IMR-90 (cell line): ENCODE data around the gene ETV6. TPM values are rescaled to one million over a fixed set of nuclear protein-coding genes. Genes with fewer than 3 reads are reported as not detected.
A peak's percentile ranks its signal among the peaks of the same experiment; 100 is the strongest.

Source experiments
- ATAC-seq: fragments of 200-7000 bp; cut with Tn5 transposase; 2 replicates; pipeline ENCODE4 v1.9.1; 2020; ENCODE audit warnings: low read depth, mild to moderate bottlenecking, moderate library complexity
- BruUV-seq: library from RNA; stranded (reverse); fragments of 400-500 nt; replicated peaks from 2 replicates; lab custom pipeline; 2021; lab: Mats Ljungman, UMichigan
- CTCF ChIA-PET: fragments of 300-600 bp; formaldehyde crosslinking; extraction: SDS; loops from one replicate; lab custom pipeline; 2021; ENCODE audit warnings: antibody characterized with exemption; lab: Yijun Ruan, JAX
- POLR2A ChIA-PET: fragments of 300-600 bp; sonication (Branson Sonifier 250); formaldehyde crosslinking; loops from one replicate; lab custom pipeline; 2022; ENCODE audit warnings: antibody characterized with exemption; ENCODE audit not compliant: unreplicated experiment; lab: Charles Lee
- DNase-seq: peaks from one replicate; pipeline ENCODE4 v3.0.0; 2013
- H2AFZ ChIP-seq: replicated peaks from 2 replicates; pipeline ENCODE3; 2013; ENCODE audit warnings: low read length, mild to moderate bottlenecking; ENCODE audit not compliant: poor library complexity
- H2AK5ac ChIP-seq: 2 replicates; pipeline ENCODE4 v1.6.1; 2013; ENCODE audit warnings: low read depth, low read length, inconsistent platforms
- H2AK9ac ChIP-seq: replicated peaks from 2 replicates; pipeline ENCODE3; 2013; ENCODE audit warnings: mild to moderate bottlenecking, low read depth, low read length, moderate library complexity; ENCODE audit not compliant: poor library complexity
- H2BK120ac ChIP-seq: 2 replicates; pipeline ENCODE4 v1.6.1; 2013; ENCODE audit warnings: low read depth, low read length, inconsistent platforms
- H2BK15ac ChIP-seq: 3 replicates; pipeline ENCODE4 v1.6.1; 2013; ENCODE audit warnings: low read depth, low read length, inconsistent platforms
- H2BK20ac ChIP-seq: 2 replicates; pipeline ENCODE4 v1.6.1; 2013; ENCODE audit warnings: low read depth, mild to moderate bottlenecking, inconsistent platforms, low read length, moderate library complexity
- H2BK5ac ChIP-seq: 2 replicates; pipeline ENCODE4 v1.6.1; 2013; ENCODE audit warnings: mild to moderate bottlenecking, low read depth, low read length, inconsistent platforms; ENCODE audit not compliant: poor library complexity, severe bottlenecking
- H3K14ac ChIP-seq: replicated peaks from 2 replicates; pipeline ENCODE4 v1.6.1; 2013; ENCODE audit warnings: low read depth, low read length, inconsistent platforms
- H3K18ac ChIP-seq: 2 replicates; pipeline ENCODE4 v1.6.1; 2013; ENCODE audit warnings: low read depth, low read length, control low read depth
- H3K23ac ChIP-seq: 2 replicates; pipeline ENCODE4 v1.6.1; 2013; ENCODE audit warnings: low read depth, low read length, inconsistent platforms
- H3K27ac ChIP-seq: 2 replicates; pipeline ENCODE4 v1.5.1; 2013; ENCODE audit warnings: mild to moderate bottlenecking, control low read depth, low read length; ENCODE audit not compliant: insufficient read depth
- H3K27me3 ChIP-seq: 2 replicates; pipeline ENCODE4 v1.6.1; 2013; ENCODE audit warnings: low read length; ENCODE audit not compliant: control insufficient read depth, insufficient read depth
- H3K36me3 ChIP-seq: 2 replicates; pipeline ENCODE4 v1.6.1; 2013; ENCODE audit warnings: low read length, mixed read lengths; ENCODE audit not compliant: control insufficient read depth, insufficient read depth
- H3K4ac ChIP-seq: 2 replicates; pipeline ENCODE4 v1.6.1; 2013; ENCODE audit warnings: low read depth, low read length, inconsistent platforms
- H3K4me1 ChIP-seq: 2 replicates; pipeline ENCODE4 v1.6.1; 2013; ENCODE audit warnings: low read length, mixed read lengths; ENCODE audit not compliant: control insufficient read depth, insufficient read depth
- H3K4me2 ChIP-seq: 2 replicates; pipeline ENCODE4 v1.6.1; 2013; ENCODE audit warnings: low read depth, mild to moderate bottlenecking, control low read depth, low read length, moderate library complexity
- H3K4me3 ChIP-seq: 2 replicates; pipeline ENCODE4 v1.5.1; 2013; ENCODE audit warnings: low read depth, mild to moderate bottlenecking, control low read depth, low read length, moderate library complexity; ENCODE audit not compliant: insufficient read depth
- H3K56ac ChIP-seq: 2 replicates; pipeline ENCODE4 v1.6.1; 2013; ENCODE audit warnings: low read length, inconsistent platforms; ENCODE audit not compliant: insufficient read depth; ENCODE audit errors: extremely low read depth
- H3K79me1 ChIP-seq, 2 experiments: 2 replicates each; pipeline ENCODE4 v1.6.1; 2013; ENCODE audit warnings: low read length in 2 of 2, inconsistent platforms in 1 of 2, low read depth in 1 of 2
- H3K9ac ChIP-seq: 2 replicates; pipeline ENCODE4 v1.6.1; 2013; ENCODE audit warnings: low read depth, low read length, control low read depth
- H3K9me1 ChIP-seq: 2 replicates; pipeline ENCODE4 v1.6.1; 2013; ENCODE audit warnings: low read length, inconsistent platforms; ENCODE audit not compliant: insufficient read depth
- H3K9me3 ChIP-seq: 2 replicates; pipeline ENCODE4 v1.6.1; 2013; ENCODE audit warnings: low read length; ENCODE audit not compliant: control insufficient read depth, insufficient read depth
- H4K20me1 ChIP-seq: 2 replicates; pipeline ENCODE4 v1.6.1; 2013; ENCODE audit warnings: low read length, inconsistent platforms; ENCODE audit not compliant: insufficient read depth
- H4K5ac ChIP-seq: 2 replicates; pipeline ENCODE4 v1.6.1; 2013; ENCODE audit warnings: mild to moderate bottlenecking, low read depth, low read length, control low read depth
- H4K8ac ChIP-seq, 2 experiments: 2 replicates each; pipeline ENCODE4 v1.6.1; 2013; ENCODE audit warnings: low read depth in 2 of 2, low read length in 2 of 2, control low read depth in 1 of 2, inconsistent platforms in 1 of 2
- H4K91ac ChIP-seq: 2 replicates; pipeline ENCODE4 v1.6.1; 2013; ENCODE audit warnings: low read depth, low read length, inconsistent platforms; ENCODE audit not compliant: insufficient read depth
- CEBPB ChIP-seq: IDR thresholded peaks from 2 replicates; pipeline ENCODE4 v1.6.1; 2012; ENCODE audit warnings: low read depth, low read length, improper control_type of control experiment
- CHD1 ChIP-seq: IDR thresholded peaks from 2 replicates; pipeline ENCODE4 v1.6.1; 2012; ENCODE audit warnings: low read depth, low read length, improper control_type of control experiment
- MXI1 ChIP-seq: IDR thresholded peaks from 2 replicates; pipeline ENCODE4 v1.6.1; 2012; ENCODE audit warnings: low read depth, mild to moderate bottlenecking, low read length, moderate library complexity, borderline replicate concordance
- RCOR1 ChIP-seq: IDR thresholded peaks from 2 replicates; pipeline ENCODE4 v1.6.1; 2012; ENCODE audit warnings: mild to moderate bottlenecking, low read length, improper control_type of control experiment; ENCODE audit not compliant: insufficient replicate concordance
- WGBS, 2 experiments: methylation state at CpG; one replicate each; pipeline versions ENCODE4 v1.1.5 to v1.1.7; 2013; ENCODE audit warnings: missing lambda C conversion rate in 2 of 2; ENCODE audit not compliant: insufficient read length in 1 of 2; ENCODE audit errors: extremely low coverage in 2 of 2; 5-methylcytosine and 5-hydroxymethylcytosine counted together
- dilution Hi-C: fragments of 300-500 bp; cut with HindIII; formaldehyde crosslinking; loops from one replicate; pipeline ENCODE4 v1.14.3; 2018; ENCODE audit warnings: low sequenced_read_pairs; ENCODE audit not compliant: unreplicated experiment
- in situ Hi-C: fragments of 300-500 bp; cut with MboI; formaldehyde crosslinking; loops from 3 replicates; pipeline ENCODE4 v1.14.3; 2019; ENCODE audit warnings: low sequenced_read_pairs, inconsistent platforms, mixed read lengths
- intact Hi-C: fragments of 100-400 bp; cut with micrococcal nuclease; formaldehyde crosslinking; loops from 2 replicates; pipeline ENCODE4 v1.10.0; 2022
- polyA plus RNA-seq, 3 experiments: library from polyadenylated mRNA; depleted of rRNA; stranded (reverse); fragments of >200 nt; gene quantifications; 2 replicates each; pipeline ENCODE4 v1.2.3, GENCODE V29; 2012; ENCODE audit warnings: low replicate concordance in 1 of 3
- total RNA-seq: library from RNA; depleted of rRNA; stranded (reverse); fragments of >200 nt; gene quantifications from 2 replicates; pipeline ENCODE4 v1.2.3, GENCODE V29; 2012
- TF ChIP-seq, protein P1 (sequence below): conservative IDR thresholded peaks from 2 replicates; pipeline ENCODE4 v1.5.1; 2012; ENCODE audit warnings: mild to moderate bottlenecking, low read depth, low read length, improper control_type of control experiment

Gene ETV6
- total and polyA plus RNA-seq, 2 of the 4 experiments (the other 2 are of a cell fraction): 8.4 to 9.9 TPM

- in situ Hi-C loops: no loop called here
Measured at GRCh38 chr12:11876307-11876706, 226.8 kb downstream of the ETV6 start.

More at GRCh38 chr12:11876307-11876706, 226.8 kb downstream of the ETV6 start:
- H3K4me3 ChIP-seq: no peak overlapping the region
- BruUV-seq: no TSS peak
- POLR2A ChIA-PET: no interaction called here
- no peak overlapping the region for H3K4me2 ChIP-seq
- H2BK120ac ChIP-seq: no peak overlapping the region
- H4K8ac ChIP-seq: 0 out of 4 replicates have a peak overlapping the region, but pooled peaks of 1 of the 2 experiments have one; percentile 14
- H2AFZ ChIP-seq: no peak overlapping the region
- DNase-seq: no peak
- WGBS, 2 experiments: 82% methylated on average over 2 of the region's 5 CpGs; no CpG with 5 or more reads in 1 of the 2 experiments
- dilution Hi-C loops (no loop called here), intact Hi-C loops (loop anchor here (5.0 kb wide), 1 partner anchor 294 kb away; no protein-coding TSS in a partner anchor)
- H2AK5ac ChIP-seq: no peak overlapping the region
- no peak overlapping the region for H2AK9ac ChIP-seq
- no peaks in the 10 kb centered on the region for H3K9me3 ChIP-seq
- H4K91ac ChIP-seq: no peak overlapping the region
- H3K14ac ChIP-seq: no peak overlapping the region
- H3K23ac ChIP-seq: no peak overlapping the region
- no peak for ATAC-seq
- no peak overlapping the region for H2BK5ac ChIP-seq
- H4K20me1 ChIP-seq: peaks cover 4% of the 10 kb centered on the region; the same call in 1 of the 2 replicates
- no peak overlapping the region for H3K4ac ChIP-seq
- peaks cover 7% of the 10 kb centered on the region for H3K4me1 ChIP-seq
- peaks cover 6% of the 10 kb centered on the region; the same call in 1 of the 2 replicates for H3K36me3 ChIP-seq
- no peak overlapping the region for H2BK15ac ChIP-seq
- H3K9me1 ChIP-seq: peaks cover 10% of the 10 kb centered on the region
- no peak overlapping the region for H3K9ac ChIP-seq
- H3K79me1 ChIP-seq: peaks cover 17 to 69% of the 10 kb centered on the region in 2 experiments
- TF ChIP-seq RCOR1 (no peak), MXI1 (no peak), CEBPB (no peak), CHD1 (no peak)
- TF ChIP-seq, protein P1, sequence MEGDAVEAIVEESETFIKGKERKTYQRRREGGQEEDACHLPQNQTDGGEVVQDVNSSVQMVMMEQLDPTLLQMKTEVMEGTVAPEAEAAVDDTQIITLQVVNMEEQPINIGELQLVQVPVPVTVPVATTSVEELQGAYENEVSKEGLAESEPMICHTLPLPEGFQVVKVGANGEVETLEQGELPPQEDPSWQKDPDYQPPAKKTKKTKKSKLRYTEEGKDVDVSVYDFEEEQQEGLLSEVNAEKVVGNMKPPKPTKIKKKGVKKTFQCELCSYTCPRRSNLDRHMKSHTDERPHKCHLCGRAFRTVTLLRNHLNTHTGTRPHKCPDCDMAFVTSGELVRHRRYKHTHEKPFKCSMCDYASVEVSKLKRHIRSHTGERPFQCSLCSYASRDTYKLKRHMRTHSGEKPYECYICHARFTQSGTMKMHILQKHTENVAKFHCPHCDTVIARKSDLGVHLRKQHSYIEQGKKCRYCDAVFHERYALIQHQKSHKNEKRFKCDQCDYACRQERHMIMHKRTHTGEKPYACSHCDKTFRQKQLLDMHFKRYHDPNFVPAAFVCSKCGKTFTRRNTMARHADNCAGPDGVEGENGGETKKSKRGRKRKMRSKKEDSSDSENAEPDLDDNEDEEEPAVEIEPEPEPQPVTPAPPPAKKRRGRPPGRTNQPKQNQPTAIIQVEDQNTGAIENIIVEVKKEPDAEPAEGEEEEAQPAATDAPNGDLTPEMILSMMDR: no peak
- H4K5ac ChIP-seq: no peak overlapping the region
- H3K27ac ChIP-seq: no peak overlapping the region
- H3K56ac ChIP-seq: no peak overlapping the region
- CTCF ChIA-PET: interaction anchor here (0.7 kb wide), 1 partner anchor 10 kb away, joined by 3 read pairs; no protein-coding TSS in a partner anchor
- H3K27me3 ChIP-seq: no peaks in the 10 kb centered on the region
- H2BK20ac ChIP-seq: no peak overlapping the region
- H3K18ac ChIP-seq: no peak overlapping the region
